ENCODE measurements around the gene EPHA1.

The EPHA1 gene

GRCh38 chr7:143387156-143387975 lies 21.3 kb downstream of the EPHA1 start:
- DNase-seq, result no peak

GRCh38 chr7:143385891-143386781 lies 22.5 kb downstream of the EPHA1 start:
- DNase-seq, result no peak

GRCh38 chr7:143384661-143385631 lies 23.7 kb downstream of the EPHA1 start:
- no peak for DNase-seq

- DNase-seq, result no peak
Observed at GRCh38 chr7:143384148-143384547, 24.5 kb downstream of the EPHA1 start.

GRCh38 chr7:143383642-143383957 lies 25.1 kb downstream of the EPHA1 start:
- no peak for DNase-seq

GRCh38 chr7:143382791-143383641 lies 25.6 kb downstream of the EPHA1 start:
- DNase-seq, result no peak

- no peak for DNase-seq
Observed at GRCh38 chr7:143382126-143382790, 26.4 kb downstream of the EPHA1 start.

- DNase-seq, result peak; percentile 56
Observed at GRCh38 chr7:143381427-143382125, 27.1 kb downstream of the EPHA1 start.

GRCh38 chr7:143380646-143381426 lies 27.8 kb downstream of the EPHA1 start, which contains the start of gene ZYX:
Gene ZYX, plus strand, starts transcription at chr7:143381345. Its CDS starts 227 bp downstream, at chr7:143381572.
- DNase-seq, result no peak

- peak; percentile 96 for DNase-seq
Observed at GRCh38 chr7:143380260-143380645, 28.4 kb downstream of the EPHA1 start.

GRCh38 chr7:143379611-143380259 lies 28.9 kb downstream of the EPHA1 start:
- DNase-seq, result no peak

GRCh38 chr7:143376396-143376795 lies 32.3 kb downstream of the EPHA1 start:
- no peak for DNase-seq

GRCh38 chr7:143375298-143376034 lies 33.2 kb downstream of the EPHA1 start:
- DNase-seq, result no peak

- DNase-seq, result no peak
Observed at GRCh38 chr7:143374561-143374960, 34.1 kb downstream of the EPHA1 start.

GRCh38 chr7:143373255-143373794 lies 35.3 kb downstream of the EPHA1 start:
- no peak for DNase-seq

GRCh38 chr7:143372070-143372469 lies 36.6 kb downstream of the EPHA1 start:
- no peak for DNase-seq

- no peak for DNase-seq
Observed at GRCh38 chr7:143369678-143370651, 38.7 kb downstream of the EPHA1 start.

All from retina (tissue), 1 donor.